IMR-90 (cell line): Measurements from ENCODE around the gene SLC44A1. TPM values are rescaled to one million over a fixed set of nuclear protein-coding genes. Genes with fewer than 3 reads are reported as not detected.

Experiments
- polyA plus RNA-seq, 3 experiments: library from polyadenylated mRNA; depleted of rRNA; stranded (reverse); fragments of >200 nt; gene quantifications; 2 replicates each; pipeline ENCODE4 v1.2.3, GENCODE V29; 2012; ENCODE audit warnings: low replicate concordance in 1 of 3
- total RNA-seq: library from RNA; depleted of rRNA; stranded (reverse); fragments of >200 nt; gene quantifications from 2 replicates; pipeline ENCODE4 v1.2.3, GENCODE V29; 2012; rRNA removed

SLC44A1 gene
- total and polyA plus RNA-seq, 2 of the 4 experiments (the other 2 are of a cell fraction): 5.2 to 21.7 TPM

Other genes with a start within 250 kb of the SLC44A1 start
- gene FSD1L, start 203.4 kb downstream of the SLC44A1 start, total RNA-seq: 2.9 and 5.0 TPM in 2 replicates
- gene FSD1L, start 203.4 kb downstream of the SLC44A1 start, polyA plus RNA-seq (2012; rRNA removed): 0.80 and 1.4 TPM in 2 replicates